NCI-H2227 (cell line): ENCODE measurements around the gene HOXB2.

ENCODE experiments used
- DNase-seq: peaks from one replicate; lab custom pipeline; 2025; ENCODE audit not compliant: unreplicated experiment; lab: John Stamatoyannopoulos, UW

HOXB2 gene

GRCh38 chr17:48553826-48554225 lies 8.9 kb upstream of the HOXB2 start:
- no peak for DNase-seq

GRCh38 chr17:48553190-48553547 lies 8.3 kb upstream of the HOXB2 start:
- DNase-seq: no peak

GRCh38 chr17:48552466-48553189 lies 7.7 kb upstream of the HOXB2 start:
- peak; percentile 33 for DNase-seq

GRCh38 chr17:48551596-48552465 lies 6.9 kb upstream of the HOXB2 start:
- DNase-seq: no peak

DNA sequence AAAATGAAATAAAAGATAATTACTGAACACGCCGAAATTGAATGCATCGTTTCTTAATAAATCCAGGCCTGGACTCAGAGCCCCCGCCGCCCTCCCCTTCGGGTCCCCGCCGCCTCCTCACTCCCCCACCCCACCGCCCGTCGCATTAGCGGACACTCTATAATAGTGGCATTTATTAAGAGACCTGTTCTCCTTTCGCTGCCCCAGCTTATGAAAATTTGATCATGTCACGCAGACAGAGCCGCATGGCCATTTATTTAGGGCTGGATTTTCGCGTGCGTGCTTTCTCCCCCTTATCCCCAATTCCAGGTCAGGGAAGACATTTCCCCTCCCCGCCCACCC lies 6.3 kb upstream of the HOXB2 start:
- DNase-seq: peak; percentile 73

GRCh38 chr17:48550502-48551213 lies 5.7 kb upstream of the HOXB2 start:
- peak; percentile 73 for DNase-seq

DNA sequence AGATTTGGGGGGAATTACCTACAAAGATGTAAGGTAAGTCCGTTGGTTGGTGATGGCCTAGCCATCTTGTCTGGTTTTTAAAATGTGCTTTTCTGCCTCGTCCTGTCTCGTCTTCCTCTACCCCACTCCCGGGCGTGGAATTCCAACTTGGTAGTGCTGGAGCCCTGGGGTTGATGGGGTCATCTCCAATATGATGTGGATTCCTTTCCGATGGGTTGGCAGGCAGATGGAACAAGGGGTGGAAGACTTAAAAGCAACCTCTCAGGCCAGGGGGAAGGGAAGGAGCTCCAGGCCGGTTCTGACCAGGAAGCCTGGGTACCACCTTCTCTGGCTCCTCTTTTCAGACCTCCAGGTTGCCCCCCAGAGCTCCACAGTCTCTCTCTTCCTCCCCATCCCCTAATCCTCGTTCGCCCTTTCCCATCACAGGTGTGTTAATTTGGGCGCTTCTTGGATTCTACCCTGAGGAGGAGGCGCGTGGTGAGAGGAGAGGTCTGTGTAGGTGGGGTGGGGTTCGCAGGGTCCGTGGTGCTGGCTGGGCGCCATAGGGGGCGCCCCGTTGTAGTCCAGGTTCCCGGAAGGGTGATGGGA lies 5.1 kb upstream of the HOXB2 start:
- no peak for DNase-seq

DNA sequence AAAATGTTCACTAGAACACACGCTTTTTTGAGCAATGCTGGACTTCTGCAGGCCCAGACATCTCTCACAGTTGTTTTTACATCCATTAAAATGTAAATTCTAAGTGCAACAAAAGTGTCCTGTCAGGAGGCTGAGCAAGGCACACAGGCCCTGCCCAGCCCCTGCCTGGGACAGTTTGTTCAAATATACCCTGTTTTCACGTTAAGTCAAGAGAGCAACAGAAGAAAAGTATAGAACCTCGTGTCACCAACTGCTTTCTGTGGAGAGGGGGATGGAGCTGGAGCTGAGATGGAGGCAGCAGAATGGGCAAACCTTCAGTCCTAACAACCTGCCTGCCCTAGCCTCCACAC lies 4.3 kb upstream of the HOXB2 start:
- DNase-seq: no peak

DNA sequence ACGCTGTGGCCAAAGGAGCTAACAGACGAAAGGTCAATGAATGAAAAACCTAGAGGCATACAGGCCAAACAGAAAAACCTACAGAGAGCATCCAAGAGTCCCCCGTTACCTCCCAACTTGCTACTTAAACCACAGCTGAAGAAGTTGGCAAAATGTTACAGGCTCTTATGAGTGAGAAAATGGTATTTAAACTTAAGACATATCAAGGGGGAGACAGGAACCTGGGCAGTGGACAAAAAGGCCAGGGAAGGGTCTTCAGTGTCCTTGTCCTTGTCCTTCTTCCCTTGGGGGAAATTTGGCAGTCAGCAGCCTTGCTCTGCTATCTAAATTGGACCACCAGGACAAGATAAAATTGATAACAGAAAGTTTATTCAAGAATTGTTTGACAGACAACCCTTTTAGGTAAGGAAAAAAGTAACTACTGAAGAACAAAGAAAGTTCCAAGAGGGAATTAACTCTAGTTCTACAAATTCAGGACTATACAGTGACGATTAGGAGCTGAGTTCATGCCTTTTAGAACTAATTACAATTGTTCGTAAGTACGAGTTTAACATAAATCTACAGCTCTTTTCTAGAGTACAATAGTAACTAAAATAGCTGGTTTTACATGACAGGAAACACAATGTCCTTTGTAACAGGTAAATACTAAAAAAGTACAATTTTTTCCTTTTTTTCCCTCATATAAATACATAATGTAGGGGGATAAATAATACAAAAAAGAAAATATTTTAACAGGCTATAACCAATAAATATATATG lies 3.8 kb upstream of the HOXB2 start:
- DNase-seq: no peak

GRCh38 chr17:48547808-48548522 lies 3.1 kb upstream of the HOXB2 start:
- peak; percentile 74 for DNase-seq

- DNase-seq: peak; percentile 73
These were observed 2.3 kb upstream of the HOXB2 start for GRCh38 chr17:48546924-48547807.

GRCh38 chr17:48546137-48546923 lies 1.4 kb upstream of the HOXB2 start:
- no peak for DNase-seq

GRCh38 chr17:48545539-48545938 lies 630 bp upstream of the HOXB2 start:
- no peak for DNase-seq

DNA sequence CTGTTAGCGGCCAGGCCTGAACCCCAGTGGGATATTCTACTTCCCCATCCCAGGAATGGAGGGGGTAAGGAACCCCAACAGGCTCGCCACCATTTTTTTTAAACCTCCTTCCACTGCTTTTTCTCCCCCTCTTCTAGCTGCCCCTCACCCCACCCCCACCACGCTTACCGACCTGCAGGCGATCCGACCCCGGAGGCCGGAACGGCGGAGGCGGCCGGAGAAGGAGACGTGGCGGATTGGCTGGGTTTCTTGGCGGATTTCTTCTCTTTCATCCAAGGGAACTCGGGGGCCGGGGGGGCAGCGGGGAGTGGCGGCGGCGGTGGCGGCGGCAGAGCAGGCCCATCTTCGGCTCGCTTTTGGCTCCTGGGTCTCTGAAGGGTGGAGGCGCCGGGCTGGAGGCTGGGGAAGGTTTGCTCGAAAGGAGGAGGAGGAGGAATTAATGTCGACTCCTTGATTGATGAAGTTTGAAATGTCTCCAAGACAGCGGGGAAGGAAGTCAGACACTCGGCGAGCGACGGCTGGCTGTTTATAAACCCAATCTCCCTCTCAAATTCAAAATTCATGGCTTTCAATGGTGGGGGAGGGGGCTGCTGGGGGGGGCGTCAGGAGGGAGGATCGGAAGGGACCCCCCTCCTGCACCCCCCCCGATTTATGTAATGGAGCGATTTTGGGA lies 424 bp downstream of the HOXB2 start:
- DNase-seq: peak; percentile 64

DNA sequence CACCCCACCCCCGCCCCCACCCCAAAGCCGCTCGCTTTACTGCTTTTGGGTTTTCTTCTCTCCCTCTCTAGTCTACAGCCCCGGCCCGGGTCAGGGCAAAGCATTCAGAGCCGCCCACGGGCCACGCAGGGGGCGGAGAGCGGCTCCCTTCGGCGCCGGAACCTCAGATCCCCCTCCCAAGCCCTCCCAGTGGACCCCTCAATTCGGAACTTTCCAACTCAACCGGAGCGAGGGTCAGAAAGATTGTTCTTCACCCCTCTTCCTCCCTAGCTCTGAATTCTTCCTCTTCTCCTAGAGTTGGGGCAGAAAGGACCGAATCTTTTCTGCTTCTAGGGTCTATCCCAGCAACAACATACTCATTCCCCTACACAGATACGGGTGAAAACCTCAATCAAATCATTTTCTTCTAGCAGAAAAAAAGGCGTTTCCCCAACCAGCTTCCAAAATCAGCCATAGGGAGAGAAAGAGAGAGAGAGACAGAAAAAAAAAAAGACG lies 1.0 kb downstream of the HOXB2 start:
- peak; percentile 50 for DNase-seq

DNA sequence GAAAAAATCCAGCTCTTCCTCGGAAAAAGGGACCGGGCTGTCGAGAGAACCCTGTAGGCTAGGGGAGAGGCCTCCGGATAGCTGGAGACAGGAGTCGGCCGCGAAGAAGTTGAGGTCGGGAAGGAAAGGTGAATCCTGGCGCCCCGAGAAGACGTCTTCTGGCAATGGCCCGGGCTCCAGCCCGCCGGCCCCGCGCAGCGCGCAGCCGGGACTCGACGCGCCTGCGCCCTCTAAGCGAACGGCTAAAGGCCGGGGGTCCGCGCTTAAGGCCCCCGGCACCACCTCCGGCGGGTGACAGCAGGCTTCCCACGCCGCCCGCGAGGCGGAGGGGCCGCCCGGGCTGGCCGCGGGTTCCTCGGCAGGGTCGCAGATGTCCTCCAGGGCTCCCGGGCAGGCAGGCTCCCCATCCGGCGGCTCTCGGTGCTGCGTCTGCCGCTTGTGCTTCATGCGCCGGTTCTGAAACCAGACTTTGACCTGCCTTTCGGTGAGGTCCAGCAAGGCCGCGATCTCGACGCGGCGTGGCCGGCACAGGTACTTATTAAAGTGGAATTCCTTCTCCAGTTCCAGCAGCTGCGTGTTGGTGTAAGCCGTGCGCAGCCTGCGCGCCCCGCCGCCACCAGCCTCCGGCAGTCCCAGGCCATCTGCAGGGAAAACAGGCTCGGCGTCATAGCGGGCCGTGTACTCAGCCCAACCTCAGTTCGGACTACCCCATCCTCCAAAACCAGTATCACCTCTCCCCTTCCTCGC lies 1.6 kb downstream of the HOXB2 start:
- DNase-seq: peak; percentile 68

GRCh38 chr17:48542698-48543106 lies 2.2 kb downstream of the HOXB2 start:
- DNase-seq: no peak
